MM.1S (cell line): ENCODE results near the gene SPOP.

ENCODE experiments used
- DNase-seq: peaks from one replicate; pipeline ENCODE4 v3.0.0-alpha.2; 2015
- H2AFZ ChIP-seq: fragments of 300-600 bp; sonication (generic); 2 replicates; pipeline ENCODE4 v1.6.0; 2016; ENCODE audit warnings: antibody characterized with exemption, low read length
- H3F3A ChIP-seq: fragments of 300-600 bp; sonication (generic); 2 replicates; pipeline ENCODE4 v1.6.1; 2016; ENCODE audit warnings: mild to moderate bottlenecking, antibody characterized with exemption, low read length, moderate library complexity, mixed read lengths; ENCODE audit not compliant: insufficient read depth
- H3K27ac ChIP-seq: fragments of 300-600 bp; sonication (generic); 2 replicates; pipeline ENCODE4 v1.5.1; 2016; ENCODE audit warnings: mild to moderate bottlenecking, low read length
- H3K27me3 ChIP-seq: fragments of 300-600 bp; sonication (generic); replicated peaks from 2 replicates; pipeline ENCODE4 v1.6.0; 2016; ENCODE audit warnings: low read length; ENCODE audit not compliant: insufficient read depth
- H3K36me3 ChIP-seq: fragments of 300-600 bp; sonication (generic); replicated peaks from 2 replicates; pipeline ENCODE4 v1.6.1; 2016; ENCODE audit warnings: mild to moderate bottlenecking, low read length, mixed read lengths; ENCODE audit not compliant: insufficient read depth
- H3K4me1 ChIP-seq: fragments of 300-600 bp; sonication (generic); 2 replicates; pipeline ENCODE4 v1.6.1; 2016; ENCODE audit warnings: low read length, mixed read lengths
- H3K4me2 ChIP-seq: fragments of 300-600 bp; sonication (generic); 2 replicates; pipeline ENCODE4 v1.6.0; 2016; ENCODE audit warnings: low read depth, low read length
- H3K4me3 ChIP-seq: fragments of 300-600 bp; sonication (generic); 2 replicates; pipeline ENCODE4 v1.5.1; 2016; ENCODE audit warnings: low read length, mixed read lengths
- H3K79me2 ChIP-seq: fragments of 300-600 bp; sonication (generic); 2 replicates; pipeline ENCODE4 v1.6.1; 2016; ENCODE audit warnings: mixed run types, low read length, mixed read lengths
- H3K9ac ChIP-seq: fragments of 300-600 bp; sonication (generic); 2 replicates; pipeline ENCODE4 v1.6.1; 2016; ENCODE audit warnings: low read length, mixed read lengths
- H3K9me2 ChIP-seq: fragments of 300-600 bp; sonication (generic); replicated peaks from 2 replicates; pipeline ENCODE4 v1.6.1; 2016; ENCODE audit warnings: mild to moderate bottlenecking, low read length, mixed read lengths; ENCODE audit not compliant: insufficient read depth
- H3K9me3 ChIP-seq: fragments of 300-600 bp; sonication (generic); replicated peaks from 2 replicates; pipeline ENCODE4 v1.6.1; 2016; ENCODE audit warnings: mild to moderate bottlenecking, low read length, mixed read lengths; ENCODE audit not compliant: insufficient read depth
- H4K20me1 ChIP-seq: fragments of 300-600 bp; sonication (generic); 2 replicates; pipeline ENCODE4 v1.6.1; 2016; ENCODE audit warnings: mild to moderate bottlenecking, low read length, moderate library complexity, mixed read lengths; ENCODE audit not compliant: insufficient read depth
- EZH2 ChIP-seq: fragments of 300-600 bp; sonication (generic); optimal IDR thresholded peaks from 2 replicates; pipeline ENCODE3; 2017; ENCODE audit warnings: low read depth, mild to moderate bottlenecking, antibody characterized with exemption, low read length, mixed read lengths
- EZH2phosphoT487 ChIP-seq: fragments of 300-600 bp; sonication (generic); IDR thresholded peaks from 2 replicates; pipeline ENCODE4 v1.6.1; 2018; ENCODE audit warnings: antibody characterized with exemption, low read length
- TF ChIP-seq, protein P1 (sequence below): fragments of 300-600 bp; sonication (generic); IDR thresholded peaks from 2 replicates; pipeline ENCODE4 v1.5.1; 2016; ENCODE audit warnings: antibody characterized with exemption, low read length, mixed read lengths

The SPOP gene

DNA sequence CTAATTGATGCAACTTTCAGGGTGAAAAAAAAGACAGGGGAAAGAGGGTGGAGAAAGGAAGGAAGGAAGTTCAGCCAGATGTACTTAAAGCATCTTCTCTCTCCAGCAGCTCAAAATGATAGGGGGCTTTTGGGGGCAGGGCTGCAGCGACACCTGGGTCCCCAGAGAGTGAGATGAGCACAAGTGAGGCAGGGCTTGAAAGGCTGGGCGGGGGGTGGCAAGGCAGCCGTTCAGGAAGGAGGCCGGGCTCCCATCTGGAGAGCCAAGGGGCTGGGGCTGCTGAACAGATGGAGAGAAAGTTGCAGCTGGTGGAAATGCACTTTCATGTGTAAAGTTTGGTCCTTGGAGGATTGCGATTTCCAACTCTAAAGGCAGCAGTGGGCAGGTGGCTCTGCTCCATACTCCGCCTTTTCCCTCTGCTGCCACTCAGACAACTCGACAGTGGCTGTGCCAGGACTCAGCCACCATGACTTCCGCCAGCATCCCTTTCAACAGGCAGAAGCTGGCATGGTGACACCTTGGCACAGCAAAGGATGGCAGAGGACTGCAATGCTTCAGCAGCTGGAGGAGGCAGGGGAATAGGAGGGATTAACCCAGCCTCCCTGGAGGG, 22.2 kb upstream of the SPOP start:
- Histone ChIP-seq H2AFZ (no peak overlapping the region), H3K27ac (no peak overlapping the region), H3K4me1 (no peaks in the 10 kb centered on the region), H4K20me1 (no peaks in the 10 kb centered on the region), H3K9me3 (no peaks in the 10 kb centered on the region), H3K4me2 (no peak overlapping the region), H3K9ac (no peak overlapping the region), H3K36me3 (no peaks in the 10 kb centered on the region; the same call in 1 of the 2 replicates), H3K79me2 (peaks cover 3% of the 10 kb centered on the region; the same call in 1 of the 2 replicates), H3K27me3 (no peaks in the 10 kb centered on the region), H3K9me2 (no peaks in the 10 kb centered on the region), H3K4me3 (no peak overlapping the region), H3F3A (no peaks in the 10 kb centered on the region)
- TF ChIP-seq EZH2 (no peak), EZH2phosphoT487 (no peak)
- TF ChIP-seq, protein P1, sequence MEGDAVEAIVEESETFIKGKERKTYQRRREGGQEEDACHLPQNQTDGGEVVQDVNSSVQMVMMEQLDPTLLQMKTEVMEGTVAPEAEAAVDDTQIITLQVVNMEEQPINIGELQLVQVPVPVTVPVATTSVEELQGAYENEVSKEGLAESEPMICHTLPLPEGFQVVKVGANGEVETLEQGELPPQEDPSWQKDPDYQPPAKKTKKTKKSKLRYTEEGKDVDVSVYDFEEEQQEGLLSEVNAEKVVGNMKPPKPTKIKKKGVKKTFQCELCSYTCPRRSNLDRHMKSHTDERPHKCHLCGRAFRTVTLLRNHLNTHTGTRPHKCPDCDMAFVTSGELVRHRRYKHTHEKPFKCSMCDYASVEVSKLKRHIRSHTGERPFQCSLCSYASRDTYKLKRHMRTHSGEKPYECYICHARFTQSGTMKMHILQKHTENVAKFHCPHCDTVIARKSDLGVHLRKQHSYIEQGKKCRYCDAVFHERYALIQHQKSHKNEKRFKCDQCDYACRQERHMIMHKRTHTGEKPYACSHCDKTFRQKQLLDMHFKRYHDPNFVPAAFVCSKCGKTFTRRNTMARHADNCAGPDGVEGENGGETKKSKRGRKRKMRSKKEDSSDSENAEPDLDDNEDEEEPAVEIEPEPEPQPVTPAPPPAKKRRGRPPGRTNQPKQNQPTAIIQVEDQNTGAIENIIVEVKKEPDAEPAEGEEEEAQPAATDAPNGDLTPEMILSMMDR = no peak
- DNase-seq = no peak

DNA sequence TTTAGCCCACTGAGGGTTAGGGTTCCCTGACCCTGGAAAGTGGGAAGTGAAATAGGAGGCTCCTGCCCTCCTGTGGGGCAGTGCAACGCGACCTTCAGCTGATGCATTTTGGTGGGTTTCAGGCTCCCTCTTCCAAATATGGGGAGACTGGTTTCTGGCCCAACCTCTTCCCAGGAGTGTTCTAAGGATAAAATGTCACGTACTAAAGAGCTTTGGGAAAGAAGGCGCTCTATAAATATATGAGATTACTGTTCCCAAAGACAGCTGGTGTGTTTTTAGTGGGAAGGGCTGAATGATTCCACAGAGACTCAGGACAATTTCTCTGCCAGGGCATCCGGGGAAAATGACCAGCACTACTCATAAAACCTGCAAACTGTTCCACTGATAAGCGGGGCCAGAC, 20.1 kb upstream of the SPOP start:
- no peak overlapping the region for H3K27ac ChIP-seq
- no peak overlapping the region for H3K4me3 ChIP-seq
- H3K27me3 ChIP-seq = no peaks in the 10 kb centered on the region
- no peaks in the 10 kb centered on the region for H3K4me1 ChIP-seq
- no peak for TF ChIP-seq EZH2
- TF ChIP-seq EZH2phosphoT487 = no peak
- TF ChIP-seq, protein P1 = no peak
- no peaks in the 10 kb centered on the region; the same call in 1 of the 2 replicates for H3K36me3 ChIP-seq
- no peak overlapping the region for H2AFZ ChIP-seq
- H3K4me2 ChIP-seq = no peak overlapping the region
- H3K9me3 ChIP-seq = no peaks in the 10 kb centered on the region
- DNase-seq = no peak
- no peaks in the 10 kb centered on the region for H3K9me2 ChIP-seq
- no peak overlapping the region for H3K9ac ChIP-seq
- H3F3A ChIP-seq = no peaks in the 10 kb centered on the region
- H4K20me1 ChIP-seq = no peaks in the 10 kb centered on the region
- no peaks in the 10 kb centered on the region for H3K79me2 ChIP-seq

- no peaks in the 10 kb centered on the region for H3F3A ChIP-seq
- H3K4me2 ChIP-seq = no peak overlapping the region
- no peaks in the 10 kb centered on the region for H3K79me2 ChIP-seq
- no peaks in the 10 kb centered on the region for H3K9me3 ChIP-seq
- no peak overlapping the region for H3K27ac ChIP-seq
- no peaks in the 10 kb centered on the region for H3K9me2 ChIP-seq
- H3K4me1 ChIP-seq = no peaks in the 10 kb centered on the region
- no peaks in the 10 kb centered on the region for H4K20me1 ChIP-seq
- no peak overlapping the region for H3K9ac ChIP-seq
- no peak for TF ChIP-seq EZH2
- DNase-seq = no peak
- H3K4me3 ChIP-seq = no peak overlapping the region
- no peaks in the 10 kb centered on the region for H3K27me3 ChIP-seq
- H2AFZ ChIP-seq = no peak overlapping the region
- H3K36me3 ChIP-seq = no peaks in the 10 kb centered on the region; the same call in 1 of the 2 replicates
Measured at GRCh38 chr17:49696233-49696761, 18.4 kb upstream of the SPOP start.

GRCh38 chr17:49695698-49696232, 17.9 kb upstream of the SPOP start:
- TF ChIP-seq EZH2 = no peak
- no peak for TF ChIP-seq EZH2phosphoT487
- TF ChIP-seq, protein P1 = no peak
- Histone ChIP-seq H4K20me1 (no peaks in the 10 kb centered on the region), H3K27me3 (no peaks in the 10 kb centered on the region), H2AFZ (no peak overlapping the region), H3K9me3 (no peaks in the 10 kb centered on the region), H3K9me2 (no peaks in the 10 kb centered on the region), H3F3A (no peaks in the 10 kb centered on the region), H3K4me2 (no peak overlapping the region), H3K79me2 (no peaks in the 10 kb centered on the region), H3K36me3 (no peaks in the 10 kb centered on the region), H3K9ac (no peak overlapping the region), H3K27ac (no peak overlapping the region), H3K4me1 (no peaks in the 10 kb centered on the region), H3K4me3 (no peak overlapping the region)
- no peak for DNase-seq
